ENCODE results near the gene GFI1B.

Gene GFI1B

GRCh38 chr9:132995121-132995420 is 16.6 kb downstream of the GFI1B start:
- Histone ChIP-seq H4K20me1 (ENCODE audit: insufficient read depth, low read length, poor library complexity, severe bottlenecking) (no peaks in the 10 kb centered on the region), H3K79me2 (ENCODE audit: insufficient read depth, low read length) (peaks cover 24% of the 10 kb centered on the region), H3K36me3 (ENCODE audit: insufficient read depth, low read length) (peaks cover 31% of the 10 kb centered on the region), H3K4me1 (ENCODE audit: insufficient read depth, low read length, poor library complexity, severe bottlenecking) (peaks cover 86% of the 10 kb centered on the region), H3K4me3 (ENCODE audit: low read length, poor library complexity, severe bottlenecking) (no peak overlapping the region), H3K4me2 (ENCODE audit: low read depth, low read length, poor library complexity, severe bottlenecking) (no peak overlapping the region), H3K9ac (ENCODE audit: low read depth, low read length, poor library complexity, severe bottlenecking) (peak overlapping the region; percentile 74), H3K9me2 (replicated peaks; ENCODE audit: low read depth, low read length) (no peaks in the 10 kb centered on the region), H2AFZ (ENCODE audit: low read length) (no peak overlapping the region), H3F3A (ENCODE audit: low read depth) (peaks cover 25% of the 10 kb centered on the region), H3K9me3 (ENCODE audit: insufficient read depth, low read depth, low read length) (no peaks in the 10 kb centered on the region), H3K27me3 (ENCODE audit: insufficient read depth, low read length, poor library complexity, severe bottlenecking) (no peaks in the 10 kb centered on the region)
- TF ChIP-seq CTCF (conservative IDR thresholded peaks at IDR 0.05; ENCODE audit: low read length) = no peak
- TF ChIP-seq EZH2phosphoT487 (IDR thresholded peaks at IDR 0.05; ENCODE audit: borderline replicate concordance) = no peak

GRCh38 chr9:132995879-132996278 is 17.4 kb downstream of the GFI1B start:
- H3K4me3 ChIP-seq (ENCODE audit: low read length, poor library complexity, severe bottlenecking) = no peak overlapping the region
- H3K9ac ChIP-seq (ENCODE audit: low read depth, low read length, poor library complexity, severe bottlenecking) = peak overlapping the region; percentile 38
- H3K27me3 ChIP-seq (ENCODE audit: insufficient read depth, low read length, poor library complexity, severe bottlenecking) = no peaks in the 10 kb centered on the region
- H3K79me2 ChIP-seq (ENCODE audit: insufficient read depth, low read length) = peaks cover 19% of the 10 kb centered on the region; the same call in 1 of the 2 replicates
- no peaks in the 10 kb centered on the region for H3K9me3 ChIP-seq (ENCODE audit: insufficient read depth, low read depth, low read length)
- H3K36me3 ChIP-seq (ENCODE audit: insufficient read depth, low read length) = peaks cover 23% of the 10 kb centered on the region; the same call in 1 of the 2 replicates
- no peaks in the 10 kb centered on the region for H3K9me2 ChIP-seq (replicated peaks; ENCODE audit: low read depth, low read length)
- no peak overlapping the region for H2AFZ ChIP-seq (ENCODE audit: low read length)
- TF ChIP-seq CTCF (conservative IDR thresholded peaks at IDR 0.05; ENCODE audit: low read length) = no peak
- TF ChIP-seq EZH2phosphoT487 (IDR thresholded peaks at IDR 0.05; ENCODE audit: borderline replicate concordance) = no peak
- peaks cover 83% of the 10 kb centered on the region for H3K4me1 ChIP-seq (ENCODE audit: insufficient read depth, low read length, poor library complexity, severe bottlenecking)
- peaks cover 17% of the 10 kb centered on the region for H3F3A ChIP-seq (ENCODE audit: low read depth)
- H4K20me1 ChIP-seq (ENCODE audit: insufficient read depth, low read length, poor library complexity, severe bottlenecking) = no peaks in the 10 kb centered on the region
- no peak overlapping the region for H3K4me2 ChIP-seq (ENCODE audit: low read depth, low read length, poor library complexity, severe bottlenecking)

- Histone ChIP-seq H3K27me3 (ENCODE audit: insufficient read depth, low read length, poor library complexity, severe bottlenecking) (no peaks in the 10 kb centered on the region), H3K4me2 (ENCODE audit: low read depth, low read length, poor library complexity, severe bottlenecking) (no peak overlapping the region), H3K4me1 (ENCODE audit: insufficient read depth, low read length, poor library complexity, severe bottlenecking) (peaks cover 79% of the 10 kb centered on the region)
These were observed 18.0 kb downstream of the GFI1B start for GRCh38 chr9:132996526-132996925.

More at GRCh38 chr9:132996526-132996925, 18.0 kb downstream of the GFI1B start:
- no peaks in the 10 kb centered on the region for H4K20me1 ChIP-seq (ENCODE audit: insufficient read depth, low read length, poor library complexity, severe bottlenecking)
- H3K4me3 ChIP-seq (ENCODE audit: low read length, poor library complexity, severe bottlenecking) = no peak overlapping the region
- H3K9ac ChIP-seq (ENCODE audit: low read depth, low read length, poor library complexity, severe bottlenecking) = peak overlapping the region; percentile 38
- H3K9me3 ChIP-seq (ENCODE audit: insufficient read depth, low read depth, low read length) = no peaks in the 10 kb centered on the region
- no peaks in the 10 kb centered on the region for H3K9me2 ChIP-seq (replicated peaks; ENCODE audit: low read depth, low read length)
- H3F3A ChIP-seq (ENCODE audit: low read depth) = peaks cover 10% of the 10 kb centered on the region
- no peak overlapping the region for H2AFZ ChIP-seq (ENCODE audit: low read length)
- peaks cover 16% of the 10 kb centered on the region; the same call in 1 of the 2 replicates for H3K36me3 ChIP-seq (ENCODE audit: insufficient read depth, low read length)
- H3K79me2 ChIP-seq (ENCODE audit: insufficient read depth, low read length) = peaks cover 16% of the 10 kb centered on the region; the same call in 1 of the 2 replicates
- TF ChIP-seq CTCF (conservative IDR thresholded peaks at IDR 0.05; ENCODE audit: low read length) (no peak), EZH2phosphoT487 (IDR thresholded peaks at IDR 0.05; ENCODE audit: borderline replicate concordance) (no peak)

All from Loucy (cell line).